Caco-2 (cell line): ENCODE results near the gene ETFA. TPM values are rescaled to one million over a fixed set of nuclear protein-coding genes. Genes with fewer than 3 reads are reported as not detected.

Experiments
- BruUV-seq: library from RNA; stranded (reverse); fragments of 400-500 nt; replicated peaks from 2 replicates; lab custom pipeline; 2021; lab: Mats Ljungman, UMichigan
- CTCF ChIA-PET: fragments of 300-600 bp; sonication (Branson Sonifier 250); formaldehyde crosslinking; loops from one replicate; lab custom pipeline; 2022; ENCODE audit warnings: antibody characterized with exemption; lab: Charles Lee
- POLR2A ChIA-PET: fragments of 300-600 bp; sonication (Branson Sonifier 250); formaldehyde crosslinking; loops from one replicate; lab custom pipeline; 2022; ENCODE audit warnings: antibody characterized with exemption; lab: Charles Lee
- DNase-seq, 2 experiments: peaks; one replicate each; pipeline versions ENCODE4 v3.0.0 to v3.0.0-alpha.2; 2020 to 2022
- H3K27me3 ChIP-seq: replicated peaks from 2 replicates; pipeline ENCODE4 v1.6.0; 2011; ENCODE audit warnings: low read length; ENCODE audit not compliant: control insufficient read depth, insufficient read depth
- H3K36me3 ChIP-seq: 2 replicates; pipeline ENCODE4 v1.5.1; 2011; ENCODE audit warnings: low read length; ENCODE audit not compliant: control insufficient read depth, insufficient read depth
- H3K4me1 ChIP-seq: fragments of 250-450 bp; sonication (Bioruptor Pico); 2 replicates; pipeline ENCODE4 v1.5.1; 2020; ENCODE audit warnings: mild to moderate bottlenecking
- H3K4me3 ChIP-seq: 2 replicates; pipeline ENCODE4 v1.5.1; 2011; ENCODE audit warnings: low read depth, mild to moderate bottlenecking, control low read depth, low read length
- H3K9me3 ChIP-seq: fragments of 250-450 bp; sonication (Bioruptor Pico); 2 replicates; pipeline ENCODE4 v1.5.1; 2020; ENCODE audit warnings: mild to moderate bottlenecking, moderate library complexity
- H3K27ac Mint-ChIP-seq: one replicate; pipeline ENCODE4 v1.8.0; 2022; ENCODE audit warnings: mixed read lengths; ENCODE audit not compliant: unreplicated experiment
- H3K27me3 Mint-ChIP-seq: one replicate; pipeline ENCODE4 v1.8.0; 2022; ENCODE audit warnings: mixed read lengths; ENCODE audit not compliant: insufficient read depth, unreplicated experiment
- H3K36me3 Mint-ChIP-seq: one replicate; pipeline ENCODE4 v1.8.0; 2022; ENCODE audit warnings: mild to moderate bottlenecking, mixed read lengths; ENCODE audit not compliant: insufficient read depth, unreplicated experiment
- H3K4me1 Mint-ChIP-seq: one replicate; pipeline ENCODE4 v1.8.0; 2022; ENCODE audit warnings: low read depth, mixed read lengths; ENCODE audit not compliant: unreplicated experiment
- H3K4me3 Mint-ChIP-seq: one replicate; pipeline ENCODE4 v1.8.0; 2022; ENCODE audit warnings: mild to moderate bottlenecking, moderate library complexity, mixed read lengths; ENCODE audit not compliant: unreplicated experiment
- H3K9me3 Mint-ChIP-seq: one replicate; pipeline ENCODE4 v1.8.0; 2022; ENCODE audit warnings: mixed read lengths; ENCODE audit not compliant: unreplicated experiment
- intact Hi-C: fragments of 100-400 bp; cut with micrococcal nuclease; formaldehyde crosslinking; loops from one replicate; pipeline ENCODE4 v1.10.0; 2022; ENCODE audit not compliant: unreplicated experiment
- total RNA-seq: library from RNA; stranded (reverse); gene quantifications from 2 replicates; pipeline ENCODE4 v1.2.3, GENCODE V29; 2022
- TF ChIP-seq, protein P1 (sequence below), 2 experiments: fragments of 200-600 bp in 1 of 2; IDR thresholded peaks; 1 replicate in 1 of 2; 2 replicates in 1 of 2; pipeline versions ENCODE4 v1.5.1 to v1.8.0; 2011 to 2022; ENCODE audit warnings: antibody characterized with exemption in 1 of 2, control low read depth in 1 of 2, inconsistent platforms in 1 of 2, low read depth in 1 of 2, low read length in 1 of 2, mild to moderate bottlenecking in 1 of 2, moderate library complexity in 1 of 2; ENCODE audit not compliant: insufficient read depth in 1 of 2, severe bottlenecking in 1 of 2, unreplicated experiment in 1 of 2

The ETFA gene
- total RNA-seq, 1 experiment from 2014 or later: 260 TPM

DNA sequence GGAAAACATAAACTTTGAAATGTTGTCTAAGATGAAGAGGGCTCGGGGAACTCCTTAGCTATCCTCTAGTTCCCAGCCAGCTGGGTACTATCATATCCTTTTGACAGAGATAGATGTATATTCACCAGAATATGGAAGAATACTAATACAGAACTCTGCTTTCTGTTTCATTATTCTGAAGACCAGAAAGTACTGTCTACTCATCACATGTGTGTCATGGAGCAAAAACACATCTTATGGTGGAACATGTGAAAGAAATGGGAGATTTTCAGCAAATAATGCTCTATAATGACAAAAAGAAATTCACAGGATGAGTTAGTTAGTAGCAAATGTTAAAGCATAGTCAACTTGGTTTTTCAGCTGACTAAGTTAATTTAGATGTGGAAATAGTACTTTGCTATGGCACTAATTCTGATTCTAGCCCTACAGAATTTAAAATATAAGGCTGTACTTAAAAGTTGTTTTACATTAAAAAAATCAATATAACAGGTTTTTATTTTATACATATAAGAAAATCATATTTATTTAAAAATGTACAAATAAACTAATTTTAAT lies 41.8 kb upstream of the ETFA start:
- no TSS peak for BruUV-seq
- TF ChIP-seq, protein P1, sequence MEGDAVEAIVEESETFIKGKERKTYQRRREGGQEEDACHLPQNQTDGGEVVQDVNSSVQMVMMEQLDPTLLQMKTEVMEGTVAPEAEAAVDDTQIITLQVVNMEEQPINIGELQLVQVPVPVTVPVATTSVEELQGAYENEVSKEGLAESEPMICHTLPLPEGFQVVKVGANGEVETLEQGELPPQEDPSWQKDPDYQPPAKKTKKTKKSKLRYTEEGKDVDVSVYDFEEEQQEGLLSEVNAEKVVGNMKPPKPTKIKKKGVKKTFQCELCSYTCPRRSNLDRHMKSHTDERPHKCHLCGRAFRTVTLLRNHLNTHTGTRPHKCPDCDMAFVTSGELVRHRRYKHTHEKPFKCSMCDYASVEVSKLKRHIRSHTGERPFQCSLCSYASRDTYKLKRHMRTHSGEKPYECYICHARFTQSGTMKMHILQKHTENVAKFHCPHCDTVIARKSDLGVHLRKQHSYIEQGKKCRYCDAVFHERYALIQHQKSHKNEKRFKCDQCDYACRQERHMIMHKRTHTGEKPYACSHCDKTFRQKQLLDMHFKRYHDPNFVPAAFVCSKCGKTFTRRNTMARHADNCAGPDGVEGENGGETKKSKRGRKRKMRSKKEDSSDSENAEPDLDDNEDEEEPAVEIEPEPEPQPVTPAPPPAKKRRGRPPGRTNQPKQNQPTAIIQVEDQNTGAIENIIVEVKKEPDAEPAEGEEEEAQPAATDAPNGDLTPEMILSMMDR (IDR thresholded peaks at IDR 0.05; ENCODE audit: insufficient read depth in 1 of 2, low read depth in 1 of 2, low read length in 1 of 2, severe bottlenecking in 1 of 2, unreplicated experiment in 1 of 2): no peak
- DNase-seq: no peak
- Mint-ChIP-seq H3K9me3 (no peaks in the 10 kb centered on the region), H3K27ac (no peak overlapping the region), H3K36me3 (peaks cover 6% of the 10 kb centered on the region), H3K4me3 (peak overlapping the region; percentile 47), H3K4me1 (peaks cover 20% of the 10 kb centered on the region), H3K27me3 (no peaks in the 10 kb centered on the region)
- H3K27me3 ChIP-seq: no peaks in the 10 kb centered on the region
- CTCF ChIA-PET: no interaction called here
- intact Hi-C loops: no loop called here
- POLR2A ChIA-PET: interaction anchor here (0.9 to 2.0 kb wide), 2 partner anchors 8 to 17 kb away, joined by 3 to 13 read pairs; partner anchors contain the start of gene ISL2
- no peaks in the 10 kb centered on the region for H3K9me3 ChIP-seq
- no peaks in the 10 kb centered on the region for H3K36me3 ChIP-seq
- peaks cover 29% of the 10 kb centered on the region for H3K4me1 ChIP-seq
- no peak overlapping the region for H3K4me3 ChIP-seq

DNA sequence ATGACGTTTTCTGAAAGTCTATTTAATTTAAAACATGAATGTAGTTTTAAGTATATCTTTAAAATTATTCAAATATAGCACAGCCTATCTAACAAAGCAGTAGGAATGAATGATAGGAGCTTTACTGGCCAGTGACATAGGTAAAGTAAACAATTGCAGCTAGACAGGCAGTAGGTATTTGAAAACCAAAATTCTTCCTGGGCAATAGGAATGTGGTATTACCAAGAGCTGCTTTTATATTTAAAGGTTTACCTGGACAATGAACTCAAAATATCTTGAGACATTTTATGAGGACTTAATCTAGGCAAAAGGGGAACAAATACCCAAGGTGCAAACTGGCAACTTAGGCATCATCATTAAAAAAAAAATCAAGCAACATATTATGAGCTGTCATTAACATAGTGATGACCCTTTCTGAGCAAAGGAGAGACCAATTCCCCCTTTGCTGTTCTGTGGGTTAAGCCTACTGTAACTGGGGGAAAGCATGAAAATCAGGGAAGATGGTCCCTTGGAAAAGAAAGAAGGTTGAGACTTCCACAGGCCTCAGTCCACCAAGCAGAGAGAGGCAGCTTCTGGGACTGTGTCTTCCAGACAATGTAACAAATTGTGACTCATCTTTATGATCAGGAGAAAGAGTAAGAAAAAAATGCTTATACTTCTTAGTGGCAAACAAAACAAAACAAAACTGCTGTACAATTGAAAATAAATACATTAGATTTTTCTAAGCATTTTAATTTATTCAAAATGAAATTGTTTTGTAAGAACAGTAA lies 38.2 kb upstream of the ETFA start:
- no peak for DNase-seq
- ChIA-PET CTCF (interaction anchor here (0.7 kb wide), 1 partner anchor 24 kb away, joined by 3 read pairs; no protein-coding TSS in a partner anchor), POLR2A (interaction anchor here (1.0 kb wide), 1 partner anchor 13 kb away, joined by 8 read pairs; the partner anchor contains the start of gene ISL2)
- Histone ChIP-seq H3K36me3 (no peaks in the 10 kb centered on the region), H3K27me3 (no peaks in the 10 kb centered on the region), H3K9me3 (no peaks in the 10 kb centered on the region), H3K4me3 (no peak overlapping the region), H3K4me1 (peaks cover 20% of the 10 kb centered on the region)
- TF ChIP-seq, protein P1 (IDR thresholded peaks at IDR 0.05; ENCODE audit: insufficient read depth in 1 of 2, low read depth in 1 of 2, low read length in 1 of 2, severe bottlenecking in 1 of 2, unreplicated experiment in 1 of 2): no peak
- BruUV-seq: no TSS peak
- Mint-ChIP-seq H3K27ac (no peak overlapping the region), H3K4me3 (no peak overlapping the region), H3K9me3 (no peaks in the 10 kb centered on the region), H3K36me3 (peaks cover 5% of the 10 kb centered on the region), H3K27me3 (no peaks in the 10 kb centered on the region), H3K4me1 (peaks cover 11% of the 10 kb centered on the region)
- intact Hi-C loops: no loop called here

DNA sequence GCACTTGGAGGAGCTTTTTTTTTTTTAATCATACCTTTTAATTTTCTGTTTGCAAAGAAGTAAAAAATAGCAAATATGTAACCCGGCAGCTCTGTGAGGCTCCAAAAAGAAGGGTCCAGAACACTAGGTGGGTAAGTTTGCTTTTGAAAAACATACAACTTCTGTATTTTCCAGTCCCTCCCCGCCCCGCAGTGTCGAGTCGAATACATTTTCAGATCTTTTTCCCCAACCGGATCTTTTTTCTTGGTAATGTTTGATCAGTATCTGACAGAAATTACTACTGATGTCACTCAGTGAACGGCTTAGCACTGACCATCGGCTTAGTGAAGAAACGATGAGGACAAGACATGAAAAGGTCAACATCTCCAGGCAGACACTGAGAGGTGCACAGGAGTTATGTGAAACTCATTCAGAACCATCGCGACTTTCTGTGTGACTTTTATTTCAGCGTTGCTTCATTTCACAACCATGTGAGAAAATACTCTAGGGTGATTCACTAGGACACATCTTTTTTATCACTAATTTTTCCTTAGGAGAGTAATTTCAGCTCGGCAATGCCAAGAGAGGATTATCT lies 36.3 kb upstream of the ETFA start:
- Mint-ChIP-seq H3K27me3 (no peaks in the 10 kb centered on the region), H3K9me3 (no peaks in the 10 kb centered on the region), H3K27ac (no peak overlapping the region), H3K36me3 (peaks cover 5% of the 10 kb centered on the region), H3K4me1 (peaks cover 9% of the 10 kb centered on the region), H3K4me3 (peak overlapping the region; percentile 87)
- TF ChIP-seq, protein P1 (IDR thresholded peaks at IDR 0.05; ENCODE audit: insufficient read depth in 1 of 2, low read depth in 1 of 2, low read length in 1 of 2, severe bottlenecking in 1 of 2, unreplicated experiment in 1 of 2): no peak
- H3K27me3 ChIP-seq: no peaks in the 10 kb centered on the region
- DNase-seq: no peak
- H3K4me3 ChIP-seq: peak overlapping the region; percentile 75
- H3K4me1 ChIP-seq: peaks cover 12% of the 10 kb centered on the region
- H3K36me3 ChIP-seq: no peaks in the 10 kb centered on the region
- POLR2A ChIA-PET: no interaction called here
- H3K9me3 ChIP-seq: no peaks in the 10 kb centered on the region
- no TSS peak for BruUV-seq
- CTCF ChIA-PET: no interaction called here
- intact Hi-C loops: no loop called here
